Measurements from ENCODE around the gene CLIP4. TPM values are rescaled to one million over a fixed set of nuclear protein-coding genes. Genes with fewer than 3 reads are reported as not detected.

CLIP4 gene
- polyA plus RNA-seq, 1 experiment: 71.4 TPM

GRCh38 chr2:29074411-29074810 is 40.8 kb upstream of the CLIP4 start, which contains the start of gene PCARE:
PCARE (minus strand) TSS chr2:29074523; CDS start chr2:29074261, 262 bp downstream.
- no peak for DNase-seq (ENCODE audit: low read depth, low spot score)
- H3K9me3 ChIP-seq (ENCODE audit: control insufficient read depth, insufficient read depth, low read length): no peaks in the 10 kb centered on the region
- ChIA-PET CTCF (no interaction called here), POLR2A (no interaction called here)
- H3K4me3 ChIP-seq (ENCODE audit: low read depth, low read length): no peak within 1 kb of the TSS
- no peak within 1 kb of the TSS for H3K27ac ChIP-seq (ENCODE audit: low read depth, low read length)
- H3K27me3 ChIP-seq (ENCODE audit: control insufficient read depth, insufficient read depth, low read length): peaks cover 2% of the 10 kb centered on the region
- no peak for TF ChIP-seq CTCF (IDR thresholded peaks at IDR 0.05; ENCODE audit: low read depth, low read length)

GRCh38 chr2:29075894-29076705 is 39.1 kb upstream of the CLIP4 start:
- Histone ChIP-seq H3K27ac (ENCODE audit: low read depth, low read length) (no peak overlapping the region), H3K27me3 (ENCODE audit: control insufficient read depth, insufficient read depth, low read length) (peaks cover 2% of the 10 kb centered on the region), H3K4me3 (ENCODE audit: low read depth, low read length) (no peak overlapping the region), H3K9me3 (ENCODE audit: control insufficient read depth, insufficient read depth, low read length) (peaks cover 15% of the 10 kb centered on the region)
- ChIA-PET POLR2A (no interaction called here), CTCF (interaction anchor here (0.5 to 1.6 kb wide), 5 partner anchors 8 to 509 kb away, joined by 3 to 6 read pairs (median 3); no protein-coding TSS in a partner anchor)
- TF ChIP-seq CTCF (IDR thresholded peaks at IDR 0.05; ENCODE audit: low read depth, low read length): peak; percentile 31
- no peak for DNase-seq (ENCODE audit: low read depth, low spot score)

- Histone ChIP-seq H3K9me3 (ENCODE audit: control insufficient read depth, insufficient read depth, low read length) (peaks cover 16% of the 10 kb centered on the region), H3K27me3 (ENCODE audit: control insufficient read depth, insufficient read depth, low read length) (no peaks in the 10 kb centered on the region), H3K4me3 (ENCODE audit: low read depth, low read length) (no peak overlapping the region), H3K27ac (ENCODE audit: low read depth, low read length) (no peak overlapping the region)
- TF ChIP-seq CTCF (IDR thresholded peaks at IDR 0.05; ENCODE audit: low read depth, low read length): no peak
- CTCF ChIA-PET: no interaction called here
- POLR2A ChIA-PET: no interaction called here
- no peak for DNase-seq (ENCODE audit: low read depth, low spot score)
These were observed 35.3 kb upstream of the CLIP4 start for GRCh38 chr2:29079887-29080286.

GRCh38 chr2:29080886-29081743 is 34.1 kb upstream of the CLIP4 start:
- no peak for DNase-seq (ENCODE audit: low read depth, low spot score)
- TF ChIP-seq CTCF (IDR thresholded peaks at IDR 0.05; ENCODE audit: low read depth, low read length): no peak
- ChIA-PET CTCF (no interaction called here), POLR2A (no interaction called here)
- Histone ChIP-seq H3K9me3 (ENCODE audit: control insufficient read depth, insufficient read depth, low read length) (peaks cover 16% of the 10 kb centered on the region), H3K4me3 (ENCODE audit: low read depth, low read length) (no peak overlapping the region), H3K27ac (ENCODE audit: low read depth, low read length) (no peak overlapping the region), H3K27me3 (ENCODE audit: control insufficient read depth, insufficient read depth, low read length) (no peaks in the 10 kb centered on the region)
